ELF-1 (cell line): ENCODE results near the gene ARIH1.
"Not testable (repeated sequence)": the region's sequence is repeated elsewhere in the genome, so short reads cannot be mapped to it uniquely, and the experiment has no call there.

Experiments used
- DNase-seq: peaks from one replicate; pipeline ENCODE4 v3.0.0-alpha.2; 2016; ENCODE audit warnings: low read depth, low spot score

Gene ARIH1

GRCh38 chr15:72604794-72605193, 130.7 kb downstream of the ARIH1 start:
- DNase-seq, result peak; percentile 80

GRCh38 chr15:72608084-72608483, 134.0 kb downstream of the ARIH1 start:
- DNase-seq, result not testable (repeated sequence)

- DNase-seq, result no peak
These were observed 135.7 kb downstream of the ARIH1 start for GRCh38 chr15:72609862-72610261.

- not testable (repeated sequence) for DNase-seq
These were observed 138.2 kb downstream of the ARIH1 start for GRCh38 chr15:72612324-72612723.

GRCh38 chr15:72614810-72615532, 140.8 kb downstream of the ARIH1 start:
- DNase-seq, result no peak

- DNase-seq, result peak; percentile 53
These were observed 141.6 kb downstream of the ARIH1 start for GRCh38 chr15:72615533-72616233.

- no peak for DNase-seq
These were observed 142.5 kb downstream of the ARIH1 start for GRCh38 chr15:72616491-72617210.

- DNase-seq, result not testable (repeated sequence)
These were observed 149.7 kb downstream of the ARIH1 start for GRCh38 chr15:72623854-72624253.

- DNase-seq, result not testable (repeated sequence)
These were observed 152.0 kb downstream of the ARIH1 start for GRCh38 chr15:72626153-72626552.

GRCh38 chr15:72628249-72629067, 154.3 kb downstream of the ARIH1 start:
- DNase-seq, result peak; percentile 34

- DNase-seq, result not testable (repeated sequence)
These were observed 155.0 kb downstream of the ARIH1 start for GRCh38 chr15:72629068-72629570.

- DNase-seq, result peak; percentile 84
These were observed 162.6 kb downstream of the ARIH1 start for GRCh38 chr15:72636519-72637282.

- not testable (repeated sequence) for DNase-seq
These were observed 165.8 kb downstream of the ARIH1 start for GRCh38 chr15:72639759-72640483.

- not testable (repeated sequence) for DNase-seq
These were observed 168.1 kb downstream of the ARIH1 start for GRCh38 chr15:72642271-72642670.

GRCh38 chr15:72648631-72649253, 174.6 kb downstream of the ARIH1 start:
- DNase-seq, result not testable (repeated sequence)
